A549 (cell line): Measurements from ENCODE around the gene ZNF594.
"Not testable (repeated sequence)": the region's sequence is repeated elsewhere in the genome, so short reads cannot be mapped to it uniquely, and the experiment has no call there.

Experiments
- CEBPB ChIP-seq, 2 experiments: fragments of >200 bp in 1 of 2; sonication (Bioruptor Twin) in 1 of 2; formaldehyde crosslinking in 1 of 2; IDR thresholded peaks; 2 replicates each; pipeline ENCODE4 v1.6.1; 2012 to 2016
- CTCF ChIP-seq: fragments of >200 bp; sonication (Bioruptor Twin); formaldehyde crosslinking; IDR thresholded peaks from 3 replicates; pipeline ENCODE4 v1.5.1; 2016
- E2F6 ChIP-seq: IDR thresholded peaks from 2 replicates; pipeline ENCODE4 v1.6.1; 2012; ENCODE audit warnings: low read depth, borderline replicate concordance
- EP300 ChIP-seq, 2 experiments: fragments of >200 bp; sonication (Bioruptor Twin); formaldehyde crosslinking; IDR thresholded peaks; 2 replicates in 1 of 2; 3 replicates in 1 of 2; pipeline ENCODE4 v1.6.1; 2016 to 2017
- HES2 ChIP-seq: fragments of >200 bp; sonication (Bioruptor Twin); formaldehyde crosslinking; IDR thresholded peaks from 2 replicates; pipeline ENCODE4 v1.6.1; 2016
- RCOR1 ChIP-seq: fragments of 150-350 bp; IDR thresholded peaks from 2 replicates; pipeline ENCODE4 v1.6.1; 2014; ENCODE audit warnings: antibody characterized with exemption, low read length, low read depth

DNA sequence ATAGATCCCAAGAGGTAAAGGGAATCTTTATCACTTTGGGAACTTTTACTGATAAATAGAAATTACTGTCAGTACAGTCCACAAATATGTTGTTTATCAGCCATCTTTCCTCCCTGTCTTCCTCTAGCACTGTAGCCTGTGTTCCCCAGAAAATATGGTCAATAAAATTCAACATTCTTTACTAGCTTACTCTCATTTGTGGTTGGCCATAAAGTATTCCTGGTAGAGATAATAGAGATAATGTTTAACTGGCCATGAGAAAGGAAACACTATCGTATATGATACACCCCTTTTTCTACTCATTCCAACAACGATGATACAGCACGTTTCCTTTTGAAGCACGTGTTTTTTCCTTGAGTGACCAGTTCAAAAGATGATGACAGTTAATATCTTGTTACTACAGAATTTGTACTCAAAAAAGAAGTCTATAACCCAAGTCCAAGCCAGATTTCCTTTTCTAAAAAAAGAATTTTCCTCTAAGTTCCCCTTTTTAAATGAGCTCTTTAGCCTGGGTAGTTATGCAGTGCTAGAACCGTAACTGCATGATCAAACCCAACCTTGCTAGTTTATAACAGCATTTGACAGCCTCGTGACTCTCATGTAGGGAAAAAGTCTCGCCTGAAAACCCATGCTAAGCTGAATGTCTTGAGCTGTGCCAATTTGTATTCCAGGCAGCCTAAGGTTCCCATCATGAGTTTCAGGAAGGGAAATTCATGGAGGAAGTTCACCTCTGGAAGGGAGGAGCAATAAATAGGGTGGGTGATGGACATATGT lies 25.7 kb downstream of the ZNF594 start:
- TF ChIP-seq HES2; CTCF; CEBPB (IDR thresholded peaks at IDR 0.05); E2F6; EP300 (IDR thresholded peaks at IDR 0.05); RCOR1: not testable (repeated sequence)
